Activated CD8-positive, alpha-beta memory T cell treated with anti-CD3 and anti-CD28 coated beads, Interleukin-2, amount 50 U/mL, for 24 hours (primary cell): ENCODE results near the gene RPRML.
A peak's percentile ranks its signal among the peaks of the same experiment; 100 is the strongest.

Experiments used
- DNase-seq: peaks from one replicate; pipeline ENCODE4 v3.0.0-alpha.2; 2020; ENCODE audit errors: extremely low read depth

The RPRML gene

GRCh38 chr17:46944931-46945330 lies 34.1 kb downstream of the RPRML start:
- no peak for DNase-seq

DNA sequence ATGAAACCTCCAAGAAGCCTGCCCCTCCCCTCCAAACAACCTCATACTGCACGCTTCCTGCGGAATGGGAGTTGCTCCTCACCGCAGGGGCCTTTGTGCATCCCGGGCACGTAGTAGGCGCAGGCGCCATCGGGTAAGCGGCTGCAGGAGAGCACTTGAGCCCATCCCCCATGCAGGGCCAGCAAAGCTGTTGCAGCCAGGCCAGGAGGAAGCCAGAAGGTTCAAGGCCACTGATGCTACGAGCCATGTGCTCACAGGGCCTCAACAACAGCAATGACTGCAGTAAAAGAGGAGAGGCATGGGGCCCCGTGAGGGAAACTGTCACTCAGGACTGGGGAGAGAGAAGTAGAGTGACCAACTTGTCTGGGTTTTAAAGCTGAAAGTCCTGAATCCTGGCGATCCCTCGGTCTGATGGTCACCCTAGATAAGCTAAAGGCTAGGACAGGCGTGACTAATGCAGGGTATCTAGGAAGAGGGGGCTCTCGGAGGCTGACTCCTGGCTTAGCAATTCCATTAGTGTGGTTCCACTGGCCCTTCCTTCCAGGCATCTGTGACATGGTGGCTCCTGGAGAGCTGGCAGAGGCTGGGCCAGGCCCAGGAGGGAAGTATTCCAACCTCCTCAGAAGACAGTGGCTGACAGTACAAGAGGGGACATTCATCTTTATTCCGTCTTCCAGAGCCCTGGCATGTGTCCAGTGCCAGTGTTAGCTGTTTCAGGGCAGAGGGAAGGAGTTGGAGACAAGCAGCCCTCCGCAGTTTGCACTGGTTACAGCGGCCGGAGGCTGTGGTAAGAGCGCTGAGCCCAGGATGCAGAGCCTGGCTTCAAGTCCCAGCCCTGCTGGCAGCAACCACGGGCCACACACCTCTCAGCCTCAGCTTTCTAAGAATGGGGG lies 35.3 kb downstream of the RPRML start:
- no peak for DNase-seq

DNA sequence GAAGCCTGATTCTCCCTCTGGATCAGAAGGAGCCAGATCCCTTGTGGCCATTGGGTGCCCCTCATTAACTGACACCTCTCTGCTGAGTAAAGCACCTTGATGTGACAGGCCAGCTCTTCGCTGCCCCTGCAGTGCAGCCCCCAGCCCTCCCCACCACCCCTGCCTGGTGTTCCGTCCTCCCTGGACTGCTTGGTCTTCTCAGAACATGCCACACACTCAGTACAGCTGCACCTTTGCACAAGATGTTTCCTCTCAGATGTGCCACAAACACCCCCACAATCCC lies 35.9 kb downstream of the RPRML start:
- DNase-seq = no peak

DNA sequence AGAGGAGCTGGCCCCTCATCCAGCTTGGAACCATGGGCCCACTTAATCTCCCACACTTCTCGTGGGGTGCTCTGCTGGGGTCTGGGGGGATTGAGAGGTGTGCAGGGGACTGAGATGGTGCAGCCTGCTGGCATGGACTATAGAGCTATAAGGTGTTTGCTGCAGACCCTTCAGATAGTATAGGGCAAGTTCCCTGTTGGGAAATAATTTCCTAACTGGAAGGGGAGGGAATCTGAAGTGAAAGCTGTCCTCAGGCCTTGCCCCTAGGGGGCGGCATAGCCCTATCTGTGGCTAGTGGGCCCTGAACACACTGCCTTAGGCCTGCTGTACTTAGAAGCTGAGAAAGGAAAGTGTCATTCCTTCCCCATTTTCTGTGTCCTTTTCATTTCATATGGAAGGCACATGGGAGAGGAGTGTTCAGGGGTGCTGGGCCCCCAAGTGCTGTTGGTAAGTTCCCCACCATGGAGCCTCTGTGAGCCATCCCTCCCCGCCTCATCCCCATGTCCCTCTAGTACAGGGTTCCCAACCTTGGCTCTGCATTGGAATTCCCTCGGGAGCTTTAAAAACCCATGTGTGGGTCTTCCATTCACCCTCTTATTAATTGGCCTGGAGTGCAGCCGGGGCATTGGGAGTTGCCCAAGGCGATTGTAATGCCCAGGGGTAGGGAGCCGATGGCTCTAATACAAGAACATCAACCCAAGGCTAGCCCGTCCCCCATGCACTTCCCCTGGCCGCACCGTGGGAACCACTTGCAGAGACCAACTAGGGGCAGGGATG lies 36.4 kb downstream of the RPRML start:
- DNase-seq = no peak

- peak; percentile 36 for DNase-seq
Measured at GRCh38 chr17:46940692-46941404, 38.2 kb downstream of the RPRML start.

- no peak for DNase-seq
Measured at GRCh38 chr17:46935658-46936266, 43.3 kb downstream of the RPRML start.

DNA sequence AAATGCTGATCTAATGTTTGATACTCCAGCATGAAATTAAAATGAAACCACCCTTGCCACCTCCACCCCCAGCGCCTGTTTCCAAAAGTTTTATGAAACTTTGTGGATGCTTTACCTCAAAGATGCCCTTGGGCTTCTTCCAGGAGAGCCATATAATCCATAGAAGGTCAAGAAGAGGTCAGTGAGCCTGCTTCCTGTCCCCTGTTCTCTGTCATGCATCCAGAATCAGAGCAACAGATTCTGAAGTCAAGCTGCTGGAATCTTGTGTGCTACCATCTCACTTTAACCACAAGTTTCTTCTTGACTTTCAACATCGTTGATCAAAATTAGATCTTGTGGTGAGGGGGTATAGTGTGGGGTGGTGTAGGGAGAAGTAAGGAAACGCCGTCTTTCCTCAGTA lies 47.5 kb downstream of the RPRML start:
- no peak for DNase-seq

- no peak for DNase-seq
Measured at GRCh38 chr17:46930051-46930450, 49.0 kb downstream of the RPRML start.

DNA sequence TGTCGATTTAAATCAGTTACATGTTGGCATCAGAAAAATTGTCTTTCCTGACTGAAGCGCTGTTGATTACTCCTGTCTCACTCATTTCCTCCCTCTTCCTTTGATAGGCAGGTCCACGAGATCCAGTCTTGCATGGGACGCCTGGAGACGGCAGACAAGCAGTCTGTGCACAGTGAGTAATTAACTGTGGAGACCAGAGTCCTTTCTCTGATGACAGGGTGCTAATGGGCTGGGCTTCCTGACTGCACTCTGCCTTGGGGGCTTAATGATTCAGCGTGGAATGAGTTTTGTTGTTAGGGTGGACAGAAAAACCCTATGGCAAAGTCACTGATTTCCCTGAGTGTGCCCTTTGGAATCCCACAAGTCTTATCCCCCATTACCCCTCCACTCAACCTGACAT lies 49.6 kb downstream of the RPRML start:
- DNase-seq = no peak

- DNase-seq = no peak
Measured at GRCh38 chr17:46928467-46929261, 50.4 kb downstream of the RPRML start.
